NCI-H2196 treated with DMSO at 0.1 percent for 48 hours (cell line): ENCODE results near the gene GPAT2.
"Not testable (repeated sequence)": the region's sequence is repeated elsewhere in the genome, so short reads cannot be mapped to it uniquely, and the experiment has no call there.

Source experiments
- DNase-seq: peaks from one replicate; lab custom pipeline; 2025; ENCODE audit not compliant: unreplicated experiment; lab: John Stamatoyannopoulos, UW

GPAT2 gene

DNA sequence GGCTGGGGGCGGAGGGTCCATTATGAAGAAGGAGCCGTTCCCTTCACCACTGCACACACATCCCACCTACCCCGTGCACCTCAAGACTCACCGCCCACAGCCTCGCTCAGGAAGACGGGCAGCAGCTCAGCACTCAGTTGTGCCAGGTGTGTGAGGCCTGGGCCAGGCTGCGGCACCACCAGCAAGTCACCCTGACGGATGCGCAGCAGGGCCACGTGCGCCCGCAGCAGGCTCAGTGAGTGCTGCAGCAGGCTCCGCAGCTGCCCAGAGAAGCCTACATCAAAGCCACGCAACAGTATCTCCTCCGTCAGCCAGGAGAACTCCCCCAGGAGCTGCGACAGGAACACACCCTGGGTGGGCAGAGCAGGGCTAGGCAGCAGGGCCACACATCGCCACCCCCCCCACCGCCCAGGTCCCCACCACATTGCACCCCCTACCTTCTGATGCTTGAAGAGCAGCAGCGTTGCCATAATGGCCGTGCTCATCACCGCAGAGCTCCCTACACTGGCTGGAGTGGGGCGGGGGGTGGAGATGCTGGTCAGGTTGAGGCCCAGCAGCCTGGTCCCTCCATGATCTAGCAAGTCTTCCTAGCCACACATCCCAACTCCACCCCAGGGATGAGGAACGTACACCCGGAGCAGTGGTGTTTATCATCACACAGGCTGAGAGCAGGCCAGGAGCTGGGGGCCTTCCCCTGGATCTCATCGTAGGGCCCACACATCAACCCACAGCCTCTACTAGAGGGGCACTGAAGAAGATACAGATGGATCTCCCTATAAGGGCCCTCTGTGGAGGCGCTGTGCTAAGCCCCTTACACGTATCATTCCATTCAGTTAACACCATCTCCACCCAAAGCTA lies 10.2 kb downstream of the GPAT2 start:
- DNase-seq: no peak

GRCh38 chr2:96023701-96024100 lies 11.0 kb downstream of the GPAT2 start:
- not testable (repeated sequence) for DNase-seq

GRCh38 chr2:96022701-96023447 lies 11.8 kb downstream of the GPAT2 start:
- not testable (repeated sequence) for DNase-seq

GRCh38 chr2:96022126-96022525 lies 12.6 kb downstream of the GPAT2 start:
- DNase-seq: not testable (repeated sequence)

- DNase-seq: not testable (repeated sequence)
These were observed 13.6 kb downstream of the GPAT2 start for GRCh38 chr2:96021142-96021541.

- DNase-seq: not testable (repeated sequence)
These were observed 14.7 kb downstream of the GPAT2 start for GRCh38 chr2:96019909-96020590.

DNA sequence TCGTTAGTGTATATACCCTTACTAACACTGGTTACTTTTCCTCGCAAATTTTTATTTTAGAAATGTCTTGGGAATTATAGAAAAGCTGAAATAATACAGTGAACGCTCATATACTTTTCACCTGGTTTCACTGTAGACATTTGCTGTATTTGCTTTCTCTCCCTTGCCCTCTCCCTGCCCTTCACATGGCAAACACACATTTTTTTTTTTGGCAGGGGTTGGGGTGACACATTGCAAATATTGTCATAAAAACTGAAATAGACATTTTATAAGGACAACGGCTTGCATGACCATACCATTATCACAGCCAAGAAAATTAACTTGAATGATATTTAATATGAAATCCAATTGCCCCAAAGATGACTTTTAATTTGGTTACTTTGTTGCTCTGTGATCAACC lies 18.4 kb downstream of the GPAT2 start:
- not testable (repeated sequence) for DNase-seq

DNA sequence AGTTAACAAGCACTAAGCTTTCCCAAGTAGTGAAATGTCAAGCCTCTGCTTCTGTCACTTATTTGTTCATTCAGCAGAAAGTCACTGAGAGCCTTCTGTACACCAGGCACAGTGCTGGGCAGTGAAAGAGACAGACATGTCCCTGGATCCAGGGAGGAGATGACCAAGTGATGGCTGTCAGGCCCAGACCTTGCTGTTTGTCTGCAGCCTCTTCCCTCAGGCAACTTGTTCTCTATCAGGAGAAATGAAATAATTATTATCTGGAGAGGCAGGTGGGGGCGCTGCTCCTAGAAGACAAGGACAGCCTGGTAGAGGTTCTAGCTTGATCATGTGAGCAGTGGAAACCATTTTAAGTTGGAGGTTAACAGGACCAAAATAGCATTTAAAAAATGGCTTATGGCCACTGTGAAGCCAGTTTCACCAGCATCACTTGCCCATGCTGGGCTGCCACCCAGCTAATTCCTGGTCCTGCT lies 21.9 kb downstream of the GPAT2 start:
- not testable (repeated sequence) for DNase-seq

- not testable (repeated sequence) for DNase-seq
These were observed 22.5 kb downstream of the GPAT2 start for GRCh38 chr2:96012086-96012791.

DNA sequence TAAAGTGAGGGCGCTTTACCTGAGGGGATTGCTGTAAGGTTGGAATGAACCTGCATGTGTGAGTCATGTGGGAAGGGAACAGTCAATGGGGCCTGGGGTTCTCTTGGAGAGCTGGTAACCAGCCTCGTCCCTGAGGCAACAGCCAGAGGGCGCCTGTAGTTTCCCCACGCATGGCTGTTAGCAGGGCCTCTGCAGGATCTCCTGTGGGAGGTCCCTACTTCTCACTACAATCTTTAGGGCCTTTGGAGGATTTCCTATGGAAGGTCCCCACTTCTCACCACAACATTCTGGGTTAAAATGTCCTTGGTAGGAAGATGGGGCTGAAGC lies 23.6 kb downstream of the GPAT2 start:
- not testable (repeated sequence) for DNase-seq

DNA sequence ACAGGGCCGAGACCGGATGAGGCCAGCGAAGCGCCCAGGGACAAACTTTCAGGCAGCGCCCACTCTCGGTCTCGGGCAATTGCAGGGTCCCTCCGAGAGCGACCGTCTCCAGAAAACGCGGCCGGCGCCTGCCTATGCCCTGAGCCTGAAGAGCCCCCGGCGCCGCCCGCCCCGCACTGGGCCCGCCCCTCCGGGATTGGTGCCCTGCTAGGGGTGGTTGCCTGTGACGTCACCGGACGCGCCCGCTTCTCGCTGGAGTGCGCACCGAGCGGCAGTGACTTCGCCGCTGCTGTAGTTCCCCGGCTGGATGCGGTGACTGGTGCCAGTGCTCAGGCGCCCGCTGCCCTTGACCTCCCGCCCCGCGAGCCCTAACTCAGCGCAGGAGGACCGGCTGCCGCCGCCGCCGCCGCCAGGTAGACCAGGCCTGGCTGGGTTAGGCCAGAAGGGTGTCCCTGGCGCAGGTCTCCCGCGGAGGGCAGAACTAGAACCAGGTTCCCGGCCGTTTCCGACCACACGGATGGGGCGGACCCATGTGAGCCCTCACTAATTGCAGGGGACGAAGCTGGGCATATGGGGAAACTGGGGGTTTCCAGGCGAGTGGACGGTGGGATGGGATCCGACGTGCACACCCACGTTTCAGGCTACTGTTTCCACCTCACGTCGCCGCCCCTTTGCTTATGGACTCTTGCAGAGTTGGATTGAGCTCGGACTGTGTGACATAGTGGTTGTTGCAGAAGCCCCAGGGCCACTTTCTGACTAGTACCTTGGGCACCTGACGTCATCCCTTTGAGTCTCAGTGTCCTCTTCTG lies 24.2 kb downstream of the GPAT2 start:
- DNase-seq: not testable (repeated sequence)

- not testable (repeated sequence) for DNase-seq
These were observed 24.9 kb downstream of the GPAT2 start for GRCh38 chr2:96009833-96010232.

GRCh38 chr2:96008051-96008450 lies 26.7 kb downstream of the GPAT2 start:
- not testable (repeated sequence) for DNase-seq

DNA sequence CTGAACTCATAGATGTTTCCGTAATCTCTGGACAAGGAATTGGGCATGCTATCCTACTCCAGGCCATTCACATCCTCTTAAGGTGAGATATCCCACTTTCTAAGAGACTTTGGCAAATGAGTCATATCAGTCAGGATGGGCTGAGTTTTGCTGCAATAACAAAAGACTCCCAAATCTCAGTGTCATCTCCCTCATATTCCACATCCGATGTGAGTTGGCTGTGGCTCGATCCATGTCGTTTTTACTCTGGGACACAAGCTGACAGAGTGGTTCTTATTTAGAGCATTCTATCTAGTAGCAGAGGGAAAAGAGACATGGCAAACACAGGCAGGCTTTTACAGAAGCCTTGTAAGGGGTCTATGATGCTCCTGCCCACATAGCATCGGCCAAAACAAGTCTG lies 28.5 kb downstream of the GPAT2 start:
- DNase-seq: not testable (repeated sequence)

DNA sequence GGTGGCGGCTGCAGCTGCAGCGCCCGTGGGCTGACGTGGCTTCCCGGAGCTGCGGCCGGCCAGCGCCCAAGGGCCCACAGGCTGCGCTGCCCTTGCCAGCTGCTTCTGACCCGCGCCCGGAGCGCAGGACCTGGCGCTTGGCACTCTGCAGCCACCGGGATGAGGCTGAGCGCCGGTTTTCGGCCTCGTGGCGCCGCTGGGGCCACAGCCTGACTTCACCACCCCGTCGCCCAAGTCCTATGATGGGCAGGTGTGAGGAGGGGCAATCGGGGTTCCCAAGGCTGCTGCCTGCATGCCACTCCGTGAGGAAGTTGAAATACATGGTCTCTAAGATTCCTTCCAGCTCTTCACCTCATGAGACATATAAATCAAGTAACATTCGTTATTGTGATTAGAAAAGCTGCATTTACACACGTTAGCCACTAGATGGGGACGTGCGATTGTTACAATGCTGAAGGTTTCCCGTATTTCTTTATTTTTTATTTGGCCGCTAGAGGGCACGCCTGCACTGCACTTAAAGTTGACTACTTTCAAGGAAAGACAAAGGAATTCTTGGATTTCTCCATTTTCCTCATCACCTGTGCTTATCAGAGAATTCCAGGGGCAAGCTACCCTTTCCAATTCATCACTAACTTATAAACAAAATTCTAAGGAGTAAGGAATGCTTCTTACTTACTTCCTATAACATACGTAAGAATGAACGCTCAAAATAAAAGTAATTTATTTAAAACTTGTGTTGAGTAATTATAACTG lies 42.0 kb downstream of the GPAT2 start:
- not testable (repeated sequence) for DNase-seq

DNA sequence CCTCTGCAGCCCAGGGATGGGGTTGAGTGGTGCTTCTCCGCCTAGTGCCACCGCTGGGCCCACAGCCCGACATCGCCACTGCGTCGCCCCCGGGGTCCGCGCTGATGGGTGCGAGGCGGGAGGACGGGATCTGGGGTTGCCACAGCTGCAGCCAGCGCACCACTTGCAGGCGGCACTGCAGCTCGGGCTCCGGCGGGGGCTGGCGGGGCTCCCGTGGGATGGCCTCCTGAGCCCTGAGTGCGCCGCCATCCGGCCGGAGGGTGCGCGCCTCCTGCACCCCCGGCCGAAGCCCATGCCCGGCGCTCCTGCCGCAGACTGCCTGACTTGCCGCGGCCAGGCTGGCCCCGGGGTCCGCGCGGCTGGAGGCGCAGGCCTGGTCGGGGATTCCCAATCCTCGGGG lies 42.6 kb downstream of the GPAT2 start:
- not testable (repeated sequence) for DNase-seq

DNA sequence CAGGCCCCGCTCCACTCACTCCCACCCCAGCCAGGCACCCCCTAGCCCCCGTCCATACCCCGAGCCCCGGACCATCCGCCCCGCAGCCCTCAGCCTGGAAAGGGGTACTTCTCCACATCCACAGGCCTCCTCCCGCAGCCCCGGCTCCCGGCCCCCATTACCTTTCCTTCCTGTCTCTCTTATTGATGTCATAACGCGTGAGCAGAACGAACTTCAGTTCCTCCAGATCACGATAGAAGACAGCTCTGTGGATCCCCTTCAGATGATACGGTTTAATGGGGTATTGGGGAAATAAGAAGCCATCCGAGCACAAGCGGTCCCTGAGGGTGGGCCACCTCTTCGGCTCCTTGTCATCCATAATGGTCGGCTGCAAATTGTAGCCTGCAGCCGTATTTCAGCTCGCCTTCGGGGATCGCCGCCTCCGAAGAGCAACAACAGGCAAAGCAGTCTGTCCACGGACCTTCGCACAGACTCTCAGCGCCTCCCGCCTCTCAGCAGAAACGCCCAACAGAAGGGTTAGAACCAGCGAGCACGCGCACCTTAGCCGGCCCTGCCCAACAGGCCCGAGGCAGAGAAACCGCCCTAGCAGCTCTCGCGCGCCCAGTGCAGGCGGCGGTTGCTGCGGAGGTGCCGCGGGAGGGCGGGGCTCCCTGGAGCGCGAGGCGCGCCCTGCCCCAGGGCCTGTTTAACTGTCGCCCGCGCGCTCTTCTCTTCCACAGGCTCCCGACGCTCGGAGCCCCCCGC lies 43.2 kb downstream of the GPAT2 start, which contains the start of gene ANKRD36C:
Gene ANKRD36C, minus strand, starts transcription at position 474 of the 744 bp plus-strand sequence. Its CDS starts 116 bp downstream, at position 358.
- DNase-seq: not testable (repeated sequence)

DNA sequence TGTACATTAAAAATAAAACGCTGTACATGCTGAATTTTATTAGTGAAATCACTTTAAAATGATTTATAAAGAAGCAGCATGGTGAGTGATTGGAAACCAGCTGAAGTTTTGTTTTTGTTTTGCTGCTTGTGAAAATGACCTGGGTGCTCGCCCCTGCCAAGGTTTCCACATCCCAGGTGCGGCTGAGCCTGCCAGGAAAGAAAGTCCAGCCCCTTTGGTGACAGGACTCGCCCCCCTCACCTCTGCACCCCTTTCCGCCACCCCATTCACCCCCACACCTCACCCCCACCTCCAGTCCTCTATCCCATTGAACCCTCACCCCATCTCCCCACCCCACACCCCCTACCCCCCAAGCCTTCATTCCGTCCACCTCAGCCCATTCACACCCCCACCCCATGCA lies 43.8 kb downstream of the GPAT2 start:
- DNase-seq: not testable (repeated sequence)
